Measurements from ENCODE around the gene IMMP1L.

DNA sequence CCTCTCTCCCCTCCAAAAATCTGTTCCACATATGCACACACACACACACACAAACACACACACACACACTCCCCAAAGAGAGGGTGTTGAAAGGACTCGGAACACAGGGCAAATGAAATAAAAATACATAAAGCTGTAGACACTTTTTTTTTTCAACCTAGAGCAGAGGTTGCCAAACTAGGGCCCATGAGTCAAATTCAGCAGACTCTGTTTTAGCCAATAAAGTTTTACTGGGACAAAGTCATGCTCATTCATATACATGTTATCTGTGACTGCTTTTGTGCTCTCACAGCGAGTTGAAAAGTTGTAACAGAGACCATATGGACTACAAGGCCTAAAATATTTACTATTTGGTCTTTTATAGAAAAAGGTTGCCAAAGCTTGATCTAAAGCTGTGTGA lies 8.9 kb downstream of the IMMP1L start:
- TF ChIP-seq, protein P1, sequence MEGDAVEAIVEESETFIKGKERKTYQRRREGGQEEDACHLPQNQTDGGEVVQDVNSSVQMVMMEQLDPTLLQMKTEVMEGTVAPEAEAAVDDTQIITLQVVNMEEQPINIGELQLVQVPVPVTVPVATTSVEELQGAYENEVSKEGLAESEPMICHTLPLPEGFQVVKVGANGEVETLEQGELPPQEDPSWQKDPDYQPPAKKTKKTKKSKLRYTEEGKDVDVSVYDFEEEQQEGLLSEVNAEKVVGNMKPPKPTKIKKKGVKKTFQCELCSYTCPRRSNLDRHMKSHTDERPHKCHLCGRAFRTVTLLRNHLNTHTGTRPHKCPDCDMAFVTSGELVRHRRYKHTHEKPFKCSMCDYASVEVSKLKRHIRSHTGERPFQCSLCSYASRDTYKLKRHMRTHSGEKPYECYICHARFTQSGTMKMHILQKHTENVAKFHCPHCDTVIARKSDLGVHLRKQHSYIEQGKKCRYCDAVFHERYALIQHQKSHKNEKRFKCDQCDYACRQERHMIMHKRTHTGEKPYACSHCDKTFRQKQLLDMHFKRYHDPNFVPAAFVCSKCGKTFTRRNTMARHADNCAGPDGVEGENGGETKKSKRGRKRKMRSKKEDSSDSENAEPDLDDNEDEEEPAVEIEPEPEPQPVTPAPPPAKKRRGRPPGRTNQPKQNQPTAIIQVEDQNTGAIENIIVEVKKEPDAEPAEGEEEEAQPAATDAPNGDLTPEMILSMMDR (IDR thresholded peaks at IDR 0.05), result no peak
- no peak for TF ChIP-seq POLR2A (IDR thresholded peaks at IDR 0.05)
